HL-60 (cell line): ENCODE results near the gene KRT82.

Experiments used
- DNase-seq, 2 experiments: peaks; one replicate each; pipeline ENCODE4 v3.0.0-alpha.2; 2010 to 2020; ENCODE audit warnings: low read depth in 1 of 2, low spot score in 1 of 2
- H3K27ac ChIP-seq: fragments of 250-450 bp; sonication (Bioruptor Pico); replicated peaks from 2 replicates; pipeline ENCODE4 v1.5.1; 2020; ENCODE audit warnings: mild to moderate bottlenecking, moderate library complexity
- H3K27me3 ChIP-seq: fragments of 250-450 bp; sonication (Bioruptor Pico); 2 replicates; pipeline ENCODE4 v1.5.1; 2021; ENCODE audit warnings: mild to moderate bottlenecking, moderate library complexity; ENCODE audit not compliant: insufficient read depth, poor library complexity, severe bottlenecking
- H3K4me3 ChIP-seq: replicated peaks from 2 replicates; pipeline ENCODE4 v1.5.1; 2011; ENCODE audit warnings: mild to moderate bottlenecking, control low read depth, low read length; ENCODE audit not compliant: insufficient read depth
- CTCF ChIP-seq: IDR thresholded peaks from one replicate; pipeline ENCODE4 v1.5.1; 2011; ENCODE audit warnings: low read length, control low read depth, inconsistent platforms; ENCODE audit not compliant: insufficient read depth
- GABPA ChIP-seq: IDR thresholded peaks from 2 replicates; pipeline ENCODE4 v1.6.1; 2012; ENCODE audit warnings: low read depth
- POLR2AphosphoS5 ChIP-seq: IDR thresholded peaks from 2 replicates; pipeline ENCODE4 v1.6.1; 2012; ENCODE audit warnings: low read depth
- SPI1 ChIP-seq: IDR thresholded peaks from 2 replicates; pipeline ENCODE4 v1.6.1; 2012; ENCODE audit warnings: low read depth, mild to moderate bottlenecking, borderline replicate concordance
- TF ChIP-seq, protein P1 (sequence below): IDR thresholded peaks from 2 replicates; pipeline ENCODE4 v1.6.1; 2012; ENCODE audit warnings: low read depth; ENCODE audit not compliant: insufficient replicate concordance

KRT82 gene

GRCh38 chr12:52438305-52439301, 32.5 kb upstream of the KRT82 start:
- Histone ChIP-seq H3K27me3 (peaks cover 2% of the 10 kb centered on the region), H3K4me3 (no peak overlapping the region), H3K27ac (no peak overlapping the region)
- no peak for TF ChIP-seq POLR2AphosphoS5
- TF ChIP-seq CTCF, result no peak
- no peak for TF ChIP-seq GABPA
- no peak for TF ChIP-seq SPI1
- TF ChIP-seq, protein P1, sequence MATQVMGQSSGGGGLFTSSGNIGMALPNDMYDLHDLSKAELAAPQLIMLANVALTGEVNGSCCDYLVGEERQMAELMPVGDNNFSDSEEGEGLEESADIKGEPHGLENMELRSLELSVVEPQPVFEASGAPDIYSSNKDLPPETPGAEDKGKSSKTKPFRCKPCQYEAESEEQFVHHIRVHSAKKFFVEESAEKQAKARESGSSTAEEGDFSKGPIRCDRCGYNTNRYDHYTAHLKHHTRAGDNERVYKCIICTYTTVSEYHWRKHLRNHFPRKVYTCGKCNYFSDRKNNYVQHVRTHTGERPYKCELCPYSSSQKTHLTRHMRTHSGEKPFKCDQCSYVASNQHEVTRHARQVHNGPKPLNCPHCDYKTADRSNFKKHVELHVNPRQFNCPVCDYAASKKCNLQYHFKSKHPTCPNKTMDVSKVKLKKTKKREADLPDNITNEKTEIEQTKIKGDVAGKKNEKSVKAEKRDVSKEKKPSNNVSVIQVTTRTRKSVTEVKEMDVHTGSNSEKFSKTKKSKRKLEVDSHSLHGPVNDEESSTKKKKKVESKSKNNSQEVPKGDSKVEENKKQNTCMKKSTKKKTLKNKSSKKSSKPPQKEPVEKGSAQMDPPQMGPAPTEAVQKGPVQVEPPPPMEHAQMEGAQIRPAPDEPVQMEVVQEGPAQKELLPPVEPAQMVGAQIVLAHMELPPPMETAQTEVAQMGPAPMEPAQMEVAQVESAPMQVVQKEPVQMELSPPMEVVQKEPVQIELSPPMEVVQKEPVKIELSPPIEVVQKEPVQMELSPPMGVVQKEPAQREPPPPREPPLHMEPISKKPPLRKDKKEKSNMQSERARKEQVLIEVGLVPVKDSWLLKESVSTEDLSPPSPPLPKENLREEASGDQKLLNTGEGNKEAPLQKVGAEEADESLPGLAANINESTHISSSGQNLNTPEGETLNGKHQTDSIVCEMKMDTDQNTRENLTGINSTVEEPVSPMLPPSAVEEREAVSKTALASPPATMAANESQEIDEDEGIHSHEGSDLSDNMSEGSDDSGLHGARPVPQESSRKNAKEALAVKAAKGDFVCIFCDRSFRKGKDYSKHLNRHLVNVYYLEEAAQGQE, result no peak
- no peak for DNase-seq

GRCh38 chr12:52437508-52437907, 31.4 kb upstream of the KRT82 start:
- Histone ChIP-seq H3K27ac (no peak overlapping the region), H3K27me3 (peaks cover 2% of the 10 kb centered on the region), H3K4me3 (no peak overlapping the region)
- no peak for DNase-seq
- no peak for TF ChIP-seq POLR2AphosphoS5
- TF ChIP-seq SPI1, result no peak
- TF ChIP-seq GABPA, result no peak
- TF ChIP-seq CTCF, result no peak
- TF ChIP-seq, protein P1, result no peak

GRCh38 chr12:52436828-52437474, 30.8 kb upstream of the KRT82 start:
- TF ChIP-seq POLR2AphosphoS5 (no peak), GABPA (no peak), SPI1 (no peak), CTCF (no peak)
- TF ChIP-seq, protein P1, result no peak
- H3K4me3 ChIP-seq, result no peak overlapping the region
- no peak overlapping the region for H3K27ac ChIP-seq
- H3K27me3 ChIP-seq, result peaks cover 2% of the 10 kb centered on the region
- DNase-seq, result no peak
